Stimulated activated CD4-positive, alpha-beta T cell treated with anti-CD3 and anti-CD28 coated beads, Interleukin-1b, Interleukin-23, amount 100 ng/mL, for 4 hours (primary cell): ENCODE data around the gene TSPAN15.
"Not testable (repeated sequence)": the region's sequence is repeated elsewhere in the genome, so short reads cannot be mapped to it uniquely, and the experiment has no call there.

Source experiments
- DNase-seq, 2 donors: peaks; one replicate each; pipeline ENCODE4 v3.0.0-alpha.2; 2020; ENCODE audit warnings: low read depth in 2 of 2

Gene TSPAN15

DNA sequence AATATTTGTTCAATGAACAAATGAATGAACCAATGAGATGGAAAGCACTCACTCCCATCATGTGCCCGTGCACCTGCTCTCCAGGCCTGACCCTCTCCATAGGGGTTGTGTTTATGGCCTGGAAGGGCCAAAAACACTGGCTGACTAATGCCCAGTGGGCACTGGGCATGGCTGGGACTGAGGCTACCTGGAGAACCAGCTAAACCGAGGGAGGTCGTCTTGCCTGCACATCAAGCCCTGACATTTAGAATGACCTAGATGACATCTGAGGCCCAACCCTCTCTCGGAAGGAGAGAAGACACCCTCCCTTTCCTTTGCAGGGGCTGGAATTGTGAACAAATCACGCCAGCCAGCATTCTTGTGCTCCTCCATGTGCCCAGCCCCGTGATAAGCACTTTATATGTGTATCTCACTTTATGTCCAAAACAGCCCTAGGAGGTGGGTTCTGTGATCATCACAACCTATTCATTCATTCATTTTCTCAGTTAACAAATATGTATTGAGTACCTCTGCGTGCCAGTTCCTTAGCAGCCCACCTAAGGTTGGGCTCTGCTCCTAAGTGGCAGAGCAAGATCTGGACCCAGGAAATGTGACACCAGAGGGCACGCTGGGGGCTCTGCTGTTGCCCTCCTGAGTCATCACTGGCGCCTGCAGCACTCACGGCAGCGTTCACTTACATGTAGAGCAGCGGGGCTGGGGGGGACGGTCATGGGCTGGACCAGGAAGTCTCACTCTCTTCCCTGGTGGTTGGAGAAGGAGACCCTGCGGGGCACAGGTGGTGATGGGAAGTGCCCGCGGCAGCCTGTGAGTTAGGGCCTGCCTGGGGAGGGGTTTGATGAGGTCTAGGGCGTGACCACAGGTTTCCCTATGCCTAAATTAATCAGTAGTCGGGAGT, 52.0 kb downstream of the TSPAN15 start:
- DNase-seq: no peak

- no peak for DNase-seq
Measured at GRCh38 chr10:69503896-69504265, 52.6 kb downstream of the TSPAN15 start.

- DNase-seq: no peak
Measured at GRCh38 chr10:69504576-69505250, 53.4 kb downstream of the TSPAN15 start.

- DNase-seq: no peak
Measured at GRCh38 chr10:69505636-69506318, 54.5 kb downstream of the TSPAN15 start.

- no peak for DNase-seq
Measured at GRCh38 chr10:69506487-69506833, 55.2 kb downstream of the TSPAN15 start.

GRCh38 chr10:69506834-69507713, 55.8 kb downstream of the TSPAN15 start:
- DNase-seq: no peak

DNA sequence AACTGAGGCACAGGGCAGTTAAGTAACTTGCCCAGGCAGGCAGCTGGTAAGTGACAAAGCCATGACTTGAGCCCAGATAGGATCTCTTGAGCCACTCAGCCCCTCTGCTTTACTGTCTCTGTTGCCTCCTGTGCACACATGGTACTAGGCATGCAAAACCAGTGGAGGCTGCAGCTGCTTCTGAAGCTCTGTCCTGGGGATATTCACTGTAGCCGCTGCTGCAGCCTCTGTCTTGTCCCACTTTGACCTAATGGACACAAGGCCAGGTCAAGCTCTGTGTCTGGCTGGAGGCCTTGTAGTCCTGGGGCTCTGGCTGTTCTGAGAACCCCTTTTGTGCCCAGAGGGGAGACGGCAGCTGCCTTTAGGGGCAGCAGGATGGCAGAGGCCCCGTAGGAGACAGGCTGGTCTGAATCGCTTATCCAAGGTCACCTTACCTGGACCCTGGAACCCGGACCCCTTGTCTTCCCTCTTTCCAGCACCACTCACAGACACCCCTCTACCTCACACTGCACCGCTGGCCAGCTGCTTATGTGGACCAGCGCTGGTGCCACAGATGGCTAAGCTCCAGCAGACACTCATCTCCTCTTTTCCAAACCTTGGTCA, 57.6 kb downstream of the TSPAN15 start:
- DNase-seq: no peak

GRCh38 chr10:69512901-69513300, 61.6 kb downstream of the TSPAN15 start:
- DNase-seq: no peak

DNA sequence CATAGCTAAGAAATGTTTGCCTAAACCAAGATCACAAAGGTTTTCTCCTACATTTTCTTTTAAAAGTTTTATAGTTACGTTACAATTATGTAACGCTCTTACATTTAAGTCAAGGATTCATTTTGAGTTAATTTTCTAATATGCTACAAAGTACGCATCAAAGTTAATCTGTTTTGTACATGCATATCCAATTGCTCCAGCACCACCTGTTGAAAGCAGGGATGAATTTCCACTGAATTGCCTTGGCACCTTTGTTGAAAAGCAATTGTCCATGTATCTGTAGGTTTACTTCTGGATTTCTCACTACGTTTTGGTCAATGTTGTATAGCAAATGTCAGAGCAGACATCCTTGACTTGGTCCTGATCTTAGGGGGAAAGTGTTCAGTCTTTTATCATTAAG, 62.4 kb downstream of the TSPAN15 start:
- no peak for DNase-seq

- peak; percentile 70 to 74 for DNase-seq
Measured at GRCh38 chr10:69515699-69516259, 64.5 kb downstream of the TSPAN15 start.

GRCh38 chr10:69516316-69516715, 65.1 kb downstream of the TSPAN15 start:
- no peak for DNase-seq

- no peak for DNase-seq
Measured at GRCh38 chr10:69516796-69517195, 65.5 kb downstream of the TSPAN15 start.

- DNase-seq: no peak
Measured at GRCh38 chr10:69517271-69517848, 66.1 kb downstream of the TSPAN15 start.

GRCh38 chr10:69527961-69528360, 76.7 kb downstream of the TSPAN15 start:
- DNase-seq: no peak

DNA sequence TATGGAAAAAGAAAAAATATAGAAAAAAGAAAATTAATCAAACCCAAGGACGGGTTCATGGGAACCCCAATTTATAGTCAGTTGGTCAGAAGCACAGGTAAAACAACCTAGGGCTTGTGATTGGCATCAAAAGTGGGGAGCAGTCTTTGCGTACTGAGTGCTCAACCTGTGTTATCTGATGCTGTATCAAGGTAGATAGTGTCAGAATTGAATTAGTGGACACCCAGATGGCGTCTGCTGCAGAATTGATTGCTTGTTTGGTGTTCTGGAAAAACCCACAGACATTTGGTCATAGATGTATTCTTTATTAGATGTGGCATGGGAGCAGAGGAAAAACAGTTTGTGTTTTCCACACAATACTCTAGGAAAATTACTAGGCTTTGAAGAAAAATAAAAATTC, 82.4 kb downstream of the TSPAN15 start:
- DNase-seq: no peak

DNA sequence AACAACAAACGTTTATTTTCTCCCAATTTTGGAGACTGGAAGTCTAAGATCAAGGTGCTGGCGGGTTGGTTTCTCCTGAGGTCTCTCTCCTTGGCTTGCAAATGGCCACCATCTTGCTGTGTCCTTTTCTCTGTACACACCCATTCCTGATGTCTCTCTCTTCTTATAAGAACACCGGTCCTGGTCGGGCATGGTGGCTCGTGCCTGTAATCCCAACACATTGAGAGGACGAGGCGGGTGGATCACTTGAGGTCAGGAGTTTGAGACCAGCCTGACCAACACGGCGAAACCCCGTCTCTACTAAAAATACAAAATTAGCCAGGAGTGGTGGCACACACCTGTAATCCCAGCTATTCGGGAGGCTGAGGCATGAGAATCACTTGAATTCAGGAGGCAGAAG, 85.3 kb downstream of the TSPAN15 start:
- not testable (repeated sequence) for DNase-seq

DNA sequence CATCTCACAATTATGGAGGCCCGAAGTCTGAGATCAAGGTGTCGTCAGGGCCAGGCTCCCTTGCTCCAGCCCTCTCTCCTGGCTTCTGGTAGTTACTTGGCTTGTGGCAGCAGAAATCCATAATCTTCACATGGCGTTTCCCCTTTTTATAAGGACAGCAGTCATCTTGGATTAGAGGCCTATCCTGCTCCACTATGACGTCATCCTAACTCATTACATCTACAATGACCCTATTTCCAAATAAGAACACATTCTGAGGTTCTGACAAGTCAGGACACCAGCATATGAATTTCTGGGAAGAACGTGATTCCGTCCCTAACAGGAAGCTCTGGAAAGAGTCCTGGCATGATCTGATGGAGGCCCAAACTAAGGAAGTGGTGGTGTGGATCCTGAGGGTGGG, 86.2 kb downstream of the TSPAN15 start:
- no peak for DNase-seq

DNA sequence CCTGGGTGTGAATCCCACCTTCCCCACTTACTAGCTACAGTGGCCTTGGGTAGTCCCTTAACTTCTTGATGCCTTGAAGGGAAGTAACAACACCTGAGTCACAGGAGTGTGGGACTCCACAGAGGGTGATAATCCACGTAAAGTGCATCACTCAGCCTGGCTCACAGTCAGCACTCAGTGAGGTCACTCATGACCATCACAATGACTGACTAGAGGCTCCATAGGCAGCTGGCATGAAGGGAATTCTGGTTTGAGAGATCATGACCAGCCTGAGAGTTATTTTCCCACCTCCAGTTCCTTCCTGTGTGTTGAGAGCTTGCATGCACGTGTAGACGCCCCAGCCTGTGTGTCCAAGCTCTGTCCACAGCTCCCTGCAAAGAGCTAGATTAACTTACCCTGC, 87.2 kb downstream of the TSPAN15 start:
- DNase-seq: no peak

DNA sequence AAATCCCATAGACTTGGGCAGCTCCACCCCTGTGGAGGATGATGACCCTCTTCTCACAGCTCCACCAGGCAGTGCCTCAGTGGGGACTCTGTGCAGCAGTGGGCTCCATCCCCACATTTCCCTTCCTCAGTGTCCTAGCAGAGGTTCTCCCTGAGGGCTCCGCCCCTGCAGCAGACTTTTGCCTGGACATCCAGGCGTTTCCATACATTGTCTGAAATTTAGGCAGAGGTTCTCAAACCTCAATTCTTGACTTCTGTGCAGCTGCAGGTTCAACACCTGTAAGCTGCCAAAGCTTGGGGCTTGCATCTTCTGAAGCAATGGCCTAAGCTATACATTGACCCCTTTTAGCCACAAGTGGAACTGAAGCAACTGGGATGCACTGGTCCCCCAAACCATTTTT, 90.2 kb downstream of the TSPAN15 start:
- no peak for DNase-seq

- no peak for DNase-seq
Measured at GRCh38 chr10:69549959-69550358, 98.7 kb downstream of the TSPAN15 start.

DNA sequence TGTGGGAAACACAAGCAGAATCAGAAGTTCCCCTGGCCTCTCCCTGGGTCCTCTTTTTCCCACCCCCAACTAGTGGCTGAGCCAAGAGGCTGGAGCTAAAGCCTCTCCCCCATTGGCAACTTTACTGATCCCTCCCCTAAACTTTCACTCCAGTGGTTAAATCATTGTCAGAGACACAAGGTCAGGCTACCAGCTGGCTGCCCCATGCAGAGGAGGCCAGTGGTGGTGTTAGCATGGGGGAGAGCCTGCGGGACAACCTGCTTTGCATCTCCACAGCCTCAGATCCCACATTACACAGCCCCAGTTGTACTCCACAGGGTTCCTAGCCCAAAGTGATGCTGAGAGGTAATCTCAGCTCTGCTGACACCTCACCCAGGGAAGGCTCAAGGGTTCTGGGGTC, 101.0 kb downstream of the TSPAN15 start:
- DNase-seq: no peak
